Esophagus muscularis mucosa (tissue), 4 donors: ENCODE measurements around the gene APOBEC4.

Experiments
- EP300 ChIP-seq: sonication (generic); formaldehyde crosslinking; IDR thresholded peaks from one replicate; pipeline ENCODE4 v1.6.1; 2017; ENCODE audit warnings: antibody characterized with exemption
- POLR2A ChIP-seq: fragments of 450-650 bp; IDR thresholded peaks from one replicate; pipeline ENCODE4 v1.6.1; 2017; ENCODE audit warnings: antibody characterized with exemption, moderate library complexity, mild to moderate bottlenecking, low read depth
- POLR2AphosphoS5 ChIP-seq, 2 donors: sonication (generic); formaldehyde crosslinking; IDR thresholded peaks; one replicate each; pipeline ENCODE4 v1.6.1; 2017; ENCODE audit warnings: antibody characterized with exemption in 2 of 2
- TF ChIP-seq, protein P1 (sequence below), 3 experiments: fragments of 200-600 bp in 2 of 3; fragments of 450-650 bp in 1 of 3; sonication (generic) in 2 of 3; IDR thresholded peaks; one replicate each; pipeline ENCODE4 v1.5.1; 2017 to 2019; ENCODE audit warnings: antibody characterized with exemption in 3 of 3, mild to moderate bottlenecking in 2 of 3, moderate library complexity in 1 of 3

DNA sequence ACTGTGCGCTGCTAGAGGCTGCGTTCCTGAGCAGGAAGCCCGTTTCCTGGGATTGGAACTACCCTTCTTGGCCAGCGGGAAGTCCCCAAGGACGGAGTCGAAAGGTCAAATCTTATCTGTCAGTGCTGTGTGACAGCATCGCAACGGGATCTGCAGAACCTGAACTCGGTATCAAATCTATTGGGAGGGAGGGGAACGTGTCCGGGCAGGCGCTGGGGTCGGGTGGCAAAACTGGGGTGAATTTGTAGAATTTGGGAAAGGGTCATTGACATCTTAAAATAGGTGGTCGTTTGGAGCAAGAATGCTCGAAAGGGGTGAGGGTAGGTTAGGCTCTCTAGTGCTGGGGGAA lies 16.8 kb downstream of the APOBEC4 start:
- TF ChIP-seq, protein P1, sequence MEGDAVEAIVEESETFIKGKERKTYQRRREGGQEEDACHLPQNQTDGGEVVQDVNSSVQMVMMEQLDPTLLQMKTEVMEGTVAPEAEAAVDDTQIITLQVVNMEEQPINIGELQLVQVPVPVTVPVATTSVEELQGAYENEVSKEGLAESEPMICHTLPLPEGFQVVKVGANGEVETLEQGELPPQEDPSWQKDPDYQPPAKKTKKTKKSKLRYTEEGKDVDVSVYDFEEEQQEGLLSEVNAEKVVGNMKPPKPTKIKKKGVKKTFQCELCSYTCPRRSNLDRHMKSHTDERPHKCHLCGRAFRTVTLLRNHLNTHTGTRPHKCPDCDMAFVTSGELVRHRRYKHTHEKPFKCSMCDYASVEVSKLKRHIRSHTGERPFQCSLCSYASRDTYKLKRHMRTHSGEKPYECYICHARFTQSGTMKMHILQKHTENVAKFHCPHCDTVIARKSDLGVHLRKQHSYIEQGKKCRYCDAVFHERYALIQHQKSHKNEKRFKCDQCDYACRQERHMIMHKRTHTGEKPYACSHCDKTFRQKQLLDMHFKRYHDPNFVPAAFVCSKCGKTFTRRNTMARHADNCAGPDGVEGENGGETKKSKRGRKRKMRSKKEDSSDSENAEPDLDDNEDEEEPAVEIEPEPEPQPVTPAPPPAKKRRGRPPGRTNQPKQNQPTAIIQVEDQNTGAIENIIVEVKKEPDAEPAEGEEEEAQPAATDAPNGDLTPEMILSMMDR (IDR thresholded peaks at IDR 0.05): no peak
- TF ChIP-seq POLR2AphosphoS5 (IDR thresholded peaks at IDR 0.05) (no peak), POLR2A (no peak), EP300 (no peak)
